NCI-H2107 treated with DMSO at 0.1 percent for 48 hours (cell line): Measurements from ENCODE around the gene METAP1D.
A peak's percentile ranks its signal among the peaks of the same experiment; 100 is the strongest.

Experiments
- DNase-seq: peaks from one replicate; lab custom pipeline; 2025; ENCODE audit not compliant: unreplicated experiment; lab: John Stamatoyannopoulos, UW

METAP1D gene

DNA sequence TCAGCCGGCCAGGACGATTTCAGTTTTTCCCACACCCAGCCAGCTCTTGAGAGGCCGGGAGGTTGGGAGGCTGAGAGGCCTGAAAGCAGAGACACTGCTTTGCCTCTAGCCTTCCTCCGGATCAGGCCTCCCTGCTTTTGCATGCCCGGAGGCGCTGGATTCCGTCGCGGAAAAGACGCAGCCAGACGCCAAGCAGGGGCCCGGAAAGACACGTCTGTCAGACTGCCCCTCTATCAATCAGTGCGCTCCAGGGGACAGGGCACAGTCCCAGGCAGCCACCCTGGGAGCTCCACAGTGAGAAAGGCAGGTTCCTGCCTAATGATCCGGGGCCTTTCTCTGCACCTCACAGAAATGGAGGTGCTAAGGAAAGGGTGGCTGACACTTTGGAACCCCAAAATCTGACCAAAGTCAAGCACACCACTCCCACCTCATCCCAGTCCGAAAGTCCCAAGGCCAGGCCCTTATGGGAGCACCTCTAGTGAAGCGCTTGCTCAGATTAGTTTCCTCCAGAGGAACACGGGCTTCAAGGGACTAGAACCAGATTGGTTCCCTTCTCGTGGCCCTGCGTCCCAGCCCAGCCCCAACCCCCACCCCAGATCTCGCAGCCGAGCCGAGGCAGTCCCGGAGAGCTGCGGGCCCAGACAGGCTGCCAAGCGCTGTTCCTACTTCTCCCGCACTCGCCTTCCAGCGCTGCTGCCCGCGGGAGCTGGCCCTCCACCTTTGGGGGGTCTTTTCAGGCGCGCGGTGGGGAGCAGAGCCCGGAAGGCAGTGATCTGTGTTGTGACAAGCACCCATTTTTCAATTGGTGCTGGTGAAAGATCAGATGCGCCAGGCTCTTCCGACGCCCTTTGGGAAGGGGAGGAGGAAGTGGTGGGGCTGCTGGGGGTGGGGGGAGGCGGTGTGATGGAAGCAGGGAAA, 90.5 kb downstream of the METAP1D start:
- DNase-seq = no peak

DNA sequence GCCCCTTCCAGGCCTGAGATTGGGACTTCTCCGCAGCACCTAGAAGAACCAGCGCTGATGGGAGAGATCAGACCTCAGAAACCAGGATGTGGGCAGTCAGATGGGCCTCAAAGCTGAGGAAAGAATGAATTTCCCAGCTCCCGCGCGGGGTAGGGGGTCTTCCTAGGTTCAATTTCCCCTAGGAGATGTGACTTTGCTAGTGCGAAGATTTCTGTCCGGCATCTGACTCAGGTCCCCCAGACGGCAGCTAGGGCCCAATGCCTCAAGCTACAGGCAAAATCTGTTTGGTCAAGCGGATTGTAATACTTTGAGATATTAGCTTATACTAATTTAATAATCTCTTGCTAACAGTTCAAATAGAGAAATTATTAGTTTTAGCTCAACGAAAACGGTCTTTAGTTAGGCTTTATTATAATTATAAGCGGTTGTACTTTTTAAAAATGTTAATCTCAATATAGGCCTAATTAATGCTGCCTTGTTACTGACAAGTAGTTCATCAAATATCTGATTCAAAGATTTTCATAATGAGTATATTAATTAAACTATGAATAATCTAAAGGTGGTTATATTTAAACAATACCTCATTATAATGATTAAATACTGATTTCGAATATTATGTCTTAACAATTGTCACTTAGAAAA, 91.4 kb downstream of the METAP1D start:
- no peak for DNase-seq

- DNase-seq = no peak
Measured at GRCh38 chr2:172091761-172092566, 92.2 kb downstream of the METAP1D start.

GRCh38 chr2:172092716-172093415, 93.1 kb downstream of the METAP1D start:
- DNase-seq = no peak

DNA sequence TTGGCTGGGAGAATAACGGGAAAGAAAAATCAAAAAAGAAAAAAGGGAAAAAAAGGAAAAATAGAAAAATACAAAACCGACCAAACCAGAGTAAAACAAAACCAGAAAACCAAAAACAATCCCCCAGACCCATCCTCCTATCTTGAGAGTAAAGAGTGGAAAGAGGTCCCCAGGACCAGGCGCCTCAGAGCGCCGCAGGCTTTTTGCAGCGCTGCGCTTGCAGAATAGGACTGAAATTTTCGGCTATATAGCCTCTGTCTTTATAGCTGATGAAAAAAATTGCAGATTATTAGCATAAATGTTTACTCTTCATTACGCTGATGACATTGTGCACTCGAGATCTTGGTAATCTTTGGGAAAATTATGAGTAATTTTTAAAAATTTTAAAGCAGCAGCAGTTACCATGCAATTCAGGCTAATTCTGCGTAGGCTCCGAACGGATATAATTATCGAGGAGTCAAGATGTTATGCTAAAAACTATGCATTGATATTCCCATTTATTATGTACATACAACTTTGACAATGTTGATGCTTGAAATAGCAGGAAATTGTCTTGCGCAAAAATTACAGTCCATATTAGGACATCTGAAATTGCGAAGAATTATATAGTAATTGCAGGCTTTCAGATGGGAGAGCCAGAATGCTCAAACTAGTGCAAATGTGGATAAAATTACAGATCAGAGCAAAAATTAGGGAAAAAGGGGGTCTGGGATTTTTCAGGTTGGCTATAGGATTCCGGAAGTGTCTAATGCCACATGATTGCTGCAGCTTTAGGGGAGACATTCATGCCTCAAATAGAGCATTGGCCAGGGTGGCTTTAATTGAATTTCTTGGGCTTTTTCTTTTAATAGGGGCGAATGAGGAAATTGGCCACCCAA, 93.9 kb downstream of the METAP1D start:
- DNase-seq = no peak

GRCh38 chr2:172094294-172095145, 94.8 kb downstream of the METAP1D start:
- DNase-seq = no peak

- no peak for DNase-seq
Measured at GRCh38 chr2:172095146-172095904, 95.6 kb downstream of the METAP1D start.

- no peak for DNase-seq
Measured at GRCh38 chr2:172095905-172096625, 96.3 kb downstream of the METAP1D start.

DNA sequence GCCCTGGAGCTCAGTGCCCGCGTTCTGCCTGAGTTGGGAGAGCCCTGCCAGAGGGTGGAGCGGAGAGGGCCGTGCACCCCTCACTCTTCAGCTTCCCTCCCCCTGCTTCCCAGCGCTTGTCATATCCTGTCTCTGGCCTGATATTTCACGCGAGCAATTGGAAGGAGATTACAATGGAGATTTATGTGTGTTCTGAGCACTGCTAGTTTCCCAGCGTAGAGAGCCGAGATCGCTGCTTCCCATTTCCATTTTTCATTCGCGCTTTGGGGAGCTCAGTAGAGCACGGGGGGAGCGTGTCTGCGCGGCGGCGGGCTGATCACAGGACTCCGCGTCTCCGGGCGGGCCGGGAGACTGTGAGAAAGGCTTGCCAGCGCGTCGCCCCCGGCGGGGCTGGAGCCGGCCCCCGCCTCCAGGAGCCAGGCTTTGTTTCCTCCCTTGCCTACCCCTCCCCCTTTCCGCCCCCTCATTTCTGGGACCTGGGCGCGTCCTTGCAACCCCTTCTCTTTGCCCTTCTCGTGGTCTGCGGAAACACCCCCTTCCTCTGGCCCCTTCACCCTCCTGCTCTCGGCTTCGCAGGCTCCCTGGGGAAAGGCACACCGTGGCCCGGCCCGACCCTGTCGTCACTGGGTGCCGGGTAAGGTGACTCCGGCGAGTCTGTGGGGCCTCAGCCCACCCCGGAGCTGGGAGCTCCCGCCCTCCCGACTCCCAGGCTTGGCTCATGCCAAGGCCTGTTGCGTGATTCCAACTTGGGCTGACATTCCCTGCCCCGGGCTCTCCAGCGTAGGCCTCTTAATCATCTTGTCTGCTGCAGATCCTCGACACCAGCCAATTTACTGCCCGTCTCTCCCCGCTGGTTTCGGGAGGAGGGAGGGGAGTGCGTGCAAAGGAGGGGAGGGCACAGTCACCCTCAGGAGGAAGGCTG, 97.1 kb downstream of the METAP1D start:
- peak; percentile 57 for DNase-seq

- no peak for DNase-seq
Measured at GRCh38 chr2:172097557-172098131, 97.9 kb downstream of the METAP1D start.

DNA sequence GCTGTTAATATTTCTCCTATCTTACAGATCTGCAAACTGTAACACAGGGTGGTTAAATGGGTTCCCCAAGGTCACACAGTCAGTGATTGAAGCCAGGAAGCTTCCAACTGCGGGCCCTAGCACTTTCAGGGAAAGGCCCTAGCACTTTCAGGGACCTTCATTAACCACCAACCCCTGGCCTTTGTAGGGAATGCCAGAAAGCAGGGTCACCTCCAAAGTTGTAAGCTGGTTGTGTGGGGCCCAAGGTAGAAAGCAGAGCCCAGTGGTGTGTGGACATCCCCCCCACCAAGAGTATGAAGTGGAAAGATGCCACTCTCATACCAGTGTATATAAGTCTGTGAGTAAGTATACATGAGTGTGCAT, 98.5 kb downstream of the METAP1D start:
- DNase-seq = no peak

DNA sequence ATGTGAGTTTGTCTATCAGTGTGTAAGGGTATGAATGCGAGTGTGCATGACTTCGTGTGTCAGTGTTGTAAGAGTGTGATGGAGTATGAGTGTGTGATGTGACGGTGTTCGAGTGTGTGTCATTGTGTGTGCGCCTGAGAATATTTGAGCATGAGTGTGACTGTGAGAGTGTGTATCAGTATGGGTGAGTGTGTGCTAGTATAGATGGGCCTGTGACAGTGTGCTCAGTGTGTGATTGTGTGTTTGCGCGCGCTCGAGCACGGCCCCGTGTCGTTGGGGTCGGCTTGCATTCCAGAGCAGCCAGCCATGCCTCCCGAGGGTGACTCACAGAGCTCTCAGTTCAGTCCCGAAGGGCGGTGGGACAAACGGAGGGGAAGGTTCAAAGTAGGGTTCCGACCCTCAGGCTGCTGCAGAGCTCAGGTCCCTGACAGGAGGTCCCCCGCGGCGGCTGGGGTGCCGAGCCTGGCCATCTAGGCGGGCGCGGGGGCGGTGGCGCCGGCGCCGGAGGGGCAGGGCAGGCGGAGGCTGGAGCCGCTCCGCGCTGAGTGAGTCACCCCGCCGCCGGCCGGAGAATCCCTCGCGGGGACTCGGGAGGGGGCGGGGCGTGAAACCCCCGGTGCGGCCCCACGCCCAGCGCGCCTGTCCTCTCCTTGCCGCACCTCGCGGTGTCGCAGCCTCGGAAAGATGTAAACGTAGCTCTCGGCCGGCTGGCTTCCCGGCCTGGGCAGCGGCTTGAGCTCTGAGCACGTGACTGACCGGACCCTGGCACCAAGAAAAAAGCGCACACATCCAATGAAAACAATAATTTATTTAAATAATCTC, 99.1 kb downstream of the METAP1D start:
- no peak for DNase-seq

DNA sequence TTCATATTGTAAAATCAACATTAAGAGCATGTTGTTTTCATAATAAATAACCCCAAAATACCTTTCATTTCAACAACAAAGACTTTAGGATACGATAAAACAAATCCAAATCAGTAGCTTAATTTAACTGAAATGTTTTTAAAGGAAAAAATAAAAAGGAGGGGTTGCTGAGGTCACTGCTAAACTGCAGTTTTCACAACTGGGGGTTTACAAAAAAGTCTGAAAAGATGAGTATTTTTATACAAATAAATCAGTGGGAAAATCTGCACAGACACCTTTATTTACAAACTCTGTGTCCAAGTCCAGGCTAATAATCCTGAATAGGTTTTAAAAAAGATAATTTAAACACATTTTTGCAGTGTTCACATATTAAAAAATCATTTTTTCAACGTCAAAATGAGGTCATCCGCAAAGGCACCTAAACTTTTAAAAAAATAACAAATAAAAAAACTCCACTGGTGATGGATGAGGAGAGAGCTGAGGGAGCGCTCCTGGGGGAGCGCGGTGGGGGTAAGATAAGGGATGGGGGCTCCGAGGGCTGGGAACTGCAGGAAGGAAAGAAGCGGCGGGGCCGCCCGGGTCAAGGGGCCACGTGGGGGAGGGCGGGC, 99.8 kb downstream of the METAP1D start:
- no peak for DNase-seq

DNA sequence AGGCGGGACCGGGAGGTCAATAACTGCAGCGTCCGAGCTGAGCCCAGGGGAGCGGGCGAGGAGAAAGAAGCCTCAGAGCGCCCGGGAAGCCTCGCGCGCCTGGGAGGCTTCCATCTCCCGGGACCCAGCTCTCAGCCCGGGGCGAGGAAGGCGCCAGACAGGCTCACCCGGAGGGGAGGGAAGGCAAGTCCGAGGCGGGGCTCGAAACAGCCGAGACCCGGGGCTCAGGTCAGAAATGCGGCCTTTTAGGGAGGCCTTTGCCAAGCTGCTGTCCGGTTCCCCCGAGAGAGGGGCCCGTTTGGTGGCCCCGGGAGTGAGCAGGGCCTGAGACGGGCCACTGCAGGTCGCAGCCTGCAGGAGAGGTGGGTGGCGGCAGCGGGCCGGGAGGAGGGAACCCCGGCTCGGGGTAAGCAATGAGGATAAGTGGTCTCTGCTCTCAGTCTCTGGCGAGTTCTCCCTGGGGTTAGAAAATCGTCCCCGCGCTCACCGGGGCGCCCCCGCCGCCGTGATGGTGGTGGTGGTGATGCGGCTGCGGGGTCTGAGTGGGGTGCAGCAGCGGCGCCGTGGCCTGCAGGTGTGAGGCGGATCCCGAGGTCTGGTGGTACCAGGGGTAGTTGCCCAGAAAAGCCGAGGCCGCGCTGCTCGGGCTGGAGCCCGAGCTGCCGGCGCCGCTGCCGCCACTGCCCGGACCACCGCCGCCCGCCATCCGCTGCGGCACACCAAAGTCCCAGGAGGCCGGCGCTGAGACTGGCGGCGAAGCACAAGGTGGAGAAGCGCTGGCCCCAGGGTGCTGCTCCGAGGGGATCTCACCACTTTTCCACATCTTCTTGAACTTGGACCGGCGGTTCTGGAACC, 100.6 kb downstream of the METAP1D start:
- no peak for DNase-seq
